ENCODE results near the gene RBMY1E.
"Not testable (repeated sequence)": the region's sequence is repeated elsewhere in the genome, so short reads cannot be mapped to it uniquely, and the experiment has no call there.

RBMY1E gene

GRCh38 chrY:21917932-21918331, at the start of gene RBMY1E:
Gene RBMY1E, minus strand, starts transcription at chrY:21918032. Its CDS starts 1,978 bp downstream, at chrY:21916054.
- DNase-seq = not testable (repeated sequence)

- not testable (repeated sequence) for DNase-seq
Measured at GRCh38 chrY:21894426-21894825, 23.4 kb downstream of the RBMY1E start, which contains the start of gene RBMY1D. Gene RBMY1D, minus strand, starts transcription at chrY:21894526. Its CDS starts 2,013 bp downstream, at chrY:21892513.

- DNase-seq = not testable (repeated sequence)
Measured at GRCh38 chrY:21869407-21870076, 48.3 kb downstream of the RBMY1E start.

Data from CD4-positive, alpha-beta T cell treated with Interferon gamma for 1 hour (primary cell).